ENCODE data around the gene TBC1D4. TPM values are rescaled to one million over a fixed set of nuclear protein-coding genes. Genes with fewer than 3 reads are reported as not detected.

The TBC1D4 gene
- total RNA-seq, 1 experiment from 2014 or later, result 32.7 TPM

GRCh38 chr13:75395066-75395465, 86.9 kb downstream of the TBC1D4 start:
- Histone ChIP-seq H3K4me3 (no peak overlapping the region), H3K4me1 (replicated peaks) (no peaks in the 10 kb centered on the region), H3K9me3 (replicated peaks) (no peaks in the 10 kb centered on the region), H3K27me3 (replicated peaks) (no peaks in the 10 kb centered on the region; the same call in none of the 2 replicates), H3K27ac (no peak overlapping the region), H3K36me3 (no peaks in the 10 kb centered on the region)
- DNase-seq (ENCODE audit: low read depth in 1 of 2, low spot score in 2 of 2), result no peak

- H3K4me1 ChIP-seq (replicated peaks), result no peaks in the 10 kb centered on the region
- H3K27ac ChIP-seq, result no peak overlapping the region
- H3K9me3 ChIP-seq (replicated peaks), result no peaks in the 10 kb centered on the region
- H3K4me3 ChIP-seq, result no peak overlapping the region
- no peak for DNase-seq (ENCODE audit: low read depth in 1 of 2, low spot score in 2 of 2)
- H3K36me3 ChIP-seq, result no peaks in the 10 kb centered on the region
- H3K27me3 ChIP-seq (replicated peaks), result no peaks in the 10 kb centered on the region; the same call in none of the 2 replicates
These were observed 88.0 kb downstream of the TBC1D4 start for GRCh38 chr13:75393839-75394520.

GRCh38 chr13:75391432-75392100, 90.4 kb downstream of the TBC1D4 start:
- Histone ChIP-seq H3K4me1 (replicated peaks) (no peaks in the 10 kb centered on the region), H3K36me3 (no peaks in the 10 kb centered on the region), H3K27ac (no peak overlapping the region), H3K4me3 (no peak overlapping the region), H3K27me3 (replicated peaks) (no peaks in the 10 kb centered on the region; the same call in none of the 2 replicates), H3K9me3 (replicated peaks) (no peaks in the 10 kb centered on the region)
- DNase-seq (ENCODE audit: low read depth in 1 of 2, low spot score in 2 of 2), result no peak

- Histone ChIP-seq H3K9me3 (replicated peaks) (no peaks in the 10 kb centered on the region), H3K27me3 (replicated peaks) (no peaks in the 10 kb centered on the region; the same call in 1 of the 2 replicates), H3K36me3 (no peaks in the 10 kb centered on the region), H3K27ac (no peak overlapping the region), H3K4me1 (replicated peaks) (no peaks in the 10 kb centered on the region), H3K4me3 (no peak overlapping the region)
- no peak for DNase-seq (ENCODE audit: low read depth in 1 of 2, low spot score in 2 of 2)
These were observed 91.7 kb downstream of the TBC1D4 start for GRCh38 chr13:75390229-75390628.

GRCh38 chr13:75385708-75386083, 96.3 kb downstream of the TBC1D4 start:
- no peaks in the 10 kb centered on the region for H3K27me3 ChIP-seq (replicated peaks)
- H3K4me1 ChIP-seq (replicated peaks), result no peaks in the 10 kb centered on the region
- no peak for DNase-seq (ENCODE audit: low read depth in 1 of 2, low spot score in 2 of 2)
- H3K27ac ChIP-seq, result no peak overlapping the region
- H3K9me3 ChIP-seq (replicated peaks), result no peaks in the 10 kb centered on the region
- no peaks in the 10 kb centered on the region for H3K36me3 ChIP-seq
- H3K4me3 ChIP-seq, result no peak overlapping the region

GRCh38 chr13:75384879-75385707, 96.9 kb downstream of the TBC1D4 start:
- DNase-seq (ENCODE audit: low read depth in 1 of 2, low spot score in 2 of 2), result no peak
- H3K4me1 ChIP-seq (replicated peaks), result no peaks in the 10 kb centered on the region
- no peak overlapping the region for H3K4me3 ChIP-seq
- no peaks in the 10 kb centered on the region for H3K27me3 ChIP-seq (replicated peaks)
- H3K27ac ChIP-seq, result no peak overlapping the region
- H3K9me3 ChIP-seq (replicated peaks), result no peaks in the 10 kb centered on the region
- H3K36me3 ChIP-seq, result no peaks in the 10 kb centered on the region

- Histone ChIP-seq H3K4me3 (no peak overlapping the region), H3K36me3 (no peaks in the 10 kb centered on the region), H3K27ac (no peak overlapping the region), H3K4me1 (replicated peaks) (no peaks in the 10 kb centered on the region), H3K9me3 (replicated peaks) (no peaks in the 10 kb centered on the region), H3K27me3 (replicated peaks) (no peaks in the 10 kb centered on the region)
- DNase-seq (ENCODE audit: low read depth in 1 of 2, low spot score in 2 of 2), result no peak
These were observed 98.8 kb downstream of the TBC1D4 start for GRCh38 chr13:75383064-75383715.

GRCh38 chr13:75378301-75378700, 103.7 kb downstream of the TBC1D4 start:
- Histone ChIP-seq H3K4me1 (replicated peaks) (no peaks in the 10 kb centered on the region), H3K27me3 (replicated peaks) (no peaks in the 10 kb centered on the region), H3K27ac (no peak overlapping the region), H3K36me3 (no peaks in the 10 kb centered on the region), H3K4me3 (no peak overlapping the region), H3K9me3 (replicated peaks) (no peaks in the 10 kb centered on the region)
- no peak for DNase-seq (ENCODE audit: low read depth in 1 of 2, low spot score in 2 of 2)

- Histone ChIP-seq H3K9me3 (replicated peaks) (no peaks in the 10 kb centered on the region), H3K27ac (no peak overlapping the region), H3K36me3 (no peaks in the 10 kb centered on the region), H3K4me1 (replicated peaks) (no peaks in the 10 kb centered on the region), H3K27me3 (replicated peaks) (no peaks in the 10 kb centered on the region), H3K4me3 (no peak overlapping the region)
- DNase-seq (ENCODE audit: low read depth in 1 of 2, low spot score in 2 of 2), result no peak
These were observed 105.1 kb downstream of the TBC1D4 start for GRCh38 chr13:75376792-75377402.

- no peak overlapping the region for H3K4me3 ChIP-seq
- H3K9me3 ChIP-seq (replicated peaks), result no peaks in the 10 kb centered on the region
- H3K36me3 ChIP-seq, result no peaks in the 10 kb centered on the region
These were observed 106.6 kb downstream of the TBC1D4 start for GRCh38 chr13:75375329-75375728.

GRCh38 chr13:75373988-75374387, 108.0 kb downstream of the TBC1D4 start:
- DNase-seq (ENCODE audit: low read depth in 1 of 2, low spot score in 2 of 2), result no peak
- Histone ChIP-seq H3K9me3 (replicated peaks) (no peaks in the 10 kb centered on the region), H3K27me3 (replicated peaks) (no peaks in the 10 kb centered on the region), H3K27ac (no peak overlapping the region), H3K4me3 (no peak overlapping the region), H3K4me1 (replicated peaks) (no peaks in the 10 kb centered on the region), H3K36me3 (no peaks in the 10 kb centered on the region)

More at GRCh38 chr13:75375329-75375728, 106.6 kb downstream of the TBC1D4 start:
- DNase-seq (ENCODE audit: low read depth in 1 of 2, low spot score in 2 of 2), result no peak
- H3K27ac ChIP-seq, result no peak overlapping the region
- no peaks in the 10 kb centered on the region for H3K27me3 ChIP-seq (replicated peaks)
- no peaks in the 10 kb centered on the region for H3K4me1 ChIP-seq (replicated peaks)

- Histone ChIP-seq H3K4me1 (replicated peaks) (peaks cover 4% of the 10 kb centered on the region), H3K36me3 (no peaks in the 10 kb centered on the region), H3K27me3 (replicated peaks) (no peaks in the 10 kb centered on the region), H3K9me3 (replicated peaks) (no peaks in the 10 kb centered on the region), H3K4me3 (no peak overlapping the region), H3K27ac (no peak overlapping the region)
- no peak for DNase-seq (ENCODE audit: low read depth in 1 of 2, low spot score in 2 of 2)
These were observed 108.8 kb downstream of the TBC1D4 start for GRCh38 chr13:75372923-75373841.
